HCT116 (cell line): Measurements from ENCODE around the gene SUGT1.

Experiments
- ATF3 ChIP-seq: IDR thresholded peaks from 2 replicates; pipeline ENCODE4 v1.6.1; 2012
- CEBPB ChIP-seq: IDR thresholded peaks from 2 replicates; pipeline ENCODE4 v1.6.1; 2012; ENCODE audit warnings: low read depth
- CTCF ChIP-seq, 3 experiments: fragments of 200-600 bp in 1 of 3; sonication (generic) in 1 of 3; IDR thresholded peaks in 2 of 3; conservative IDR thresholded peaks in 1 of 3; 2 replicates each; pipeline ENCODE4 v1.5.1; 2012 to 2017; ENCODE audit warnings: low read depth in 2 of 3, low read length in 2 of 3, antibody characterized with exemption in 1 of 3, borderline replicate concordance in 1 of 3, control low read depth in 1 of 3, mild to moderate bottlenecking in 1 of 3, mixed read lengths in 1 of 3, mixed run types in 1 of 3, moderate library complexity in 1 of 3; ENCODE audit not compliant: insufficient read depth in 1 of 3
- EGR1 ChIP-seq: IDR thresholded peaks from 2 replicates; pipeline ENCODE4 v1.6.1; 2012; ENCODE audit warnings: low read depth
- SP1 ChIP-seq: IDR thresholded peaks from 2 replicates; pipeline ENCODE4 v1.6.1; 2012; ENCODE audit warnings: low read depth

GRCh38 chr13:52670726-52671125, 18.1 kb downstream of the SUGT1 start:
- TF ChIP-seq CTCF (IDR thresholded peaks at IDR 0.05 in 2 of 3, conservative IDR thresholded peaks at IDR 0.05 in 1 of 3; ENCODE audit: borderline replicate concordance in 1 of 3, insufficient read depth in 1 of 3, low read depth in 2 of 3, low read length in 2 of 3) (no peak), SP1 (no peak), EGR1 (no peak), CEBPB (no peak), ATF3 (no peak)
